ENCODE results near the gene DSC3. TPM values are rescaled to one million over a fixed set of nuclear protein-coding genes. Genes with fewer than 3 reads are reported as not detected.

Gene DSC3
- total RNA-seq, 2 donors from 2014 or later = 3.1 to 5.1 TPM

- TF ChIP-seq CTCF (IDR thresholded peaks at IDR 0.05) = no peak
Measured at GRCh38 chr18:30992231-30992630, 50.3 kb downstream of the DSC3 start.

GRCh38 chr18:30991397-30991796, 51.1 kb downstream of the DSC3 start:
- Histone ChIP-seq H3K4me3 (no peak overlapping the region), H3K36me3 (no peaks in the 10 kb centered on the region), H3K27ac (no peak overlapping the region), H3K4me1 (no peaks in the 10 kb centered on the region), H3K9me3 (no peaks in the 10 kb centered on the region), H3K27me3 (no peaks in the 10 kb centered on the region)
- no peak for TF ChIP-seq CTCF (IDR thresholded peaks at IDR 0.05)
- DNase-seq (ENCODE audit: low spot score) = no peak

More at GRCh38 chr18:30992231-30992630, 50.3 kb downstream of the DSC3 start:
- no peak for DNase-seq (ENCODE audit: low spot score)
- no peaks in the 10 kb centered on the region for H3K27me3 ChIP-seq
- no peaks in the 10 kb centered on the region for H3K9me3 ChIP-seq
- H3K36me3 ChIP-seq = no peaks in the 10 kb centered on the region
- no peak overlapping the region for H3K27ac ChIP-seq
- no peak overlapping the region for H3K4me3 ChIP-seq
- no peaks in the 10 kb centered on the region for H3K4me1 ChIP-seq

GRCh38 chr18:30989141-30989540, 53.4 kb downstream of the DSC3 start:
- DNase-seq (ENCODE audit: low spot score) = no peak
- no peak overlapping the region for H3K4me3 ChIP-seq
- H3K36me3 ChIP-seq = no peaks in the 10 kb centered on the region
- no peaks in the 10 kb centered on the region for H3K27me3 ChIP-seq
- TF ChIP-seq CTCF (IDR thresholded peaks at IDR 0.05) = no peak
- no peaks in the 10 kb centered on the region for H3K4me1 ChIP-seq
- no peak overlapping the region for H3K27ac ChIP-seq
- no peaks in the 10 kb centered on the region for H3K9me3 ChIP-seq

GRCh38 chr18:30988440-30988839, 54.1 kb downstream of the DSC3 start:
- TF ChIP-seq CTCF (IDR thresholded peaks at IDR 0.05) = no peak
- no peak overlapping the region for H3K27ac ChIP-seq
- H3K27me3 ChIP-seq = no peaks in the 10 kb centered on the region
- H3K9me3 ChIP-seq = no peaks in the 10 kb centered on the region
- no peaks in the 10 kb centered on the region for H3K4me1 ChIP-seq
- H3K4me3 ChIP-seq = no peak overlapping the region
- no peaks in the 10 kb centered on the region for H3K36me3 ChIP-seq
- DNase-seq (ENCODE audit: low spot score) = no peak

- Histone ChIP-seq H3K4me3 (no peak overlapping the region), H3K27ac (no peak overlapping the region), H3K4me1 (no peaks in the 10 kb centered on the region), H3K9me3 (no peaks in the 10 kb centered on the region), H3K27me3 (no peaks in the 10 kb centered on the region), H3K36me3 (no peaks in the 10 kb centered on the region)
- no peak for DNase-seq (ENCODE audit: low spot score)
- no peak for TF ChIP-seq CTCF (IDR thresholded peaks at IDR 0.05)
Measured at GRCh38 chr18:30987467-30988241, 54.9 kb downstream of the DSC3 start.

- no peak for TF ChIP-seq CTCF (IDR thresholded peaks at IDR 0.05)
Measured at GRCh38 chr18:30985753-30986152, 56.8 kb downstream of the DSC3 start.

More at GRCh38 chr18:30985753-30986152, 56.8 kb downstream of the DSC3 start:
- Histone ChIP-seq H3K27me3 (no peaks in the 10 kb centered on the region), H3K4me1 (no peaks in the 10 kb centered on the region), H3K27ac (no peak overlapping the region), H3K4me3 (no peak overlapping the region), H3K9me3 (no peaks in the 10 kb centered on the region), H3K36me3 (no peaks in the 10 kb centered on the region)
- DNase-seq (ENCODE audit: low spot score) = no peak

Measured in right atrium auricular region (tissue), 2 donors.